GM21360 (cell line): ENCODE results near the gene HIF1AN.

Experiments used
- ATAC-seq: cut with Tn5 transposase; IDR thresholded peaks from one replicate; pipeline ENCODE4 v1.9.1; 2021; ENCODE audit warnings: mild to moderate bottlenecking, moderate library complexity; ENCODE audit not compliant: unreplicated experiment

Gene HIF1AN

DNA sequence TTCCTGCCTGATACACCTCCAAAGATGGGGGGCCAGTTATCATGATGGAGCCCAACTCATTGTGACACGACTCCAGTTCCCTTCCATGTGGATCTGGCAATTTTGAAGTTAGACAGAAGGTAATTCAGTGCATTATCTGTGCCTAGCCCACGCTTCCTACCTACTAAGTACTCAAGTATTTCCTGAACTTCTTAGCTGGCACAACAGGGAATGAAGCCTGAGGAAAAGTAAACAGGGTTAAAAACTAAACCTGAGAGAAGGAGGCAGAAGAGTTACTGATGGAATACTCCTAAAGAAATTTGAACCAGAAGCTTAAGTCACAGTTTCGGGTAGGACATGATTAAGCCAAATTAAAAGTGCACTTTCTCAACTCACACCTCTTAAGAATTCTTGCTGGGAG, 14.9 kb upstream of the HIF1AN start:
- no peak for ATAC-seq

DNA sequence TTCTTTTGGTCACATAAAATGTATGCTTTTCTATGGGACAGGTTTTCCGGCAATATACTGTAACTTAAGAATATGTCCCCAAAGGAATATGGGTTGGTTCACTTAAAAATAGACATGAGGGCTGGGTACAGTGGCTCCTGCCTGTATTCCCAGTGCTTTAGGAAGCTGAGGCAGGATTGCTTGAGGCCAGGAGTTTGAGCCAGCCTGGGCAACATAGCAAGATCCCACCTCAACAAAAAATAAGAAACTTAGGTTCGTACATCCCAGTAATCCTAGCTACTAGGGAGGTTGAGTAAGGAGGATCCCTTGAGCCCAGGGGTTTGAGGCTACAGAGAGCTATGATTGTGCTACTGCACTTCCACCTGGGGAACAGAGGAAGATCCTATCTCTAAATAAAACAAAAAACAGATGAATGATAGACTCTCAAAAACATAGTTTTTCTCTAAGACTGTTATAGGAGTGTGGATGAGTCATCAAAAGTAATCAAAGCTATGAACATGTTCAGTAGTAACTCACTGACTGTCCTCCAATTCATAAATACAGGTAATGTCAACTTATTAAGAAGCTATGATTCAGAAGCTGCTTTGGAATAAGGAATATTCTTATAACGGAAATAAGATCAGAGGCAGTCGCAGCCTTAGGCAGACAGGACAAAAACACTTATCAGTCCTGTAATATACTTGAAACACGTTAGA, 13.5 kb upstream of the HIF1AN start:
- no peak for ATAC-seq

DNA sequence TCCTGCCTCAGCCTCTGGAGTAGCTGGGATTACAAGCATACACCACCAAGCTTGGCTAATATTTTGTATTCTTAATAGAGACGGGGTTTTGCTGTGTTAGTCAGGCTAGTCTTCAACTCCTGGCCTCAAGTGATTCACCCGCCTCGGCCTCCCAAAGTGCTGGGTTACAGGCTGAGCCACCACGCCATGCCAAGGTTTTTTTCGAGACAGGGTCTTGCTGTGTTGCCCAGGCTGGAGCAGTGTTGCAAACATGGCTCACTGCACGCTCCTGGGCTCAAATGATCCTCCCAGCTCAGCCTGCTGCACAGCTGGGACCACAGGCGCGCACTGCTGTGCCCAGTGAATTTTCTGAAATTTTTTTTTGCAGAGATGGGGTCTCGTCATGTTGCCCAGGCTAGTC, 12.8 kb upstream of the HIF1AN start:
- no peak for ATAC-seq

DNA sequence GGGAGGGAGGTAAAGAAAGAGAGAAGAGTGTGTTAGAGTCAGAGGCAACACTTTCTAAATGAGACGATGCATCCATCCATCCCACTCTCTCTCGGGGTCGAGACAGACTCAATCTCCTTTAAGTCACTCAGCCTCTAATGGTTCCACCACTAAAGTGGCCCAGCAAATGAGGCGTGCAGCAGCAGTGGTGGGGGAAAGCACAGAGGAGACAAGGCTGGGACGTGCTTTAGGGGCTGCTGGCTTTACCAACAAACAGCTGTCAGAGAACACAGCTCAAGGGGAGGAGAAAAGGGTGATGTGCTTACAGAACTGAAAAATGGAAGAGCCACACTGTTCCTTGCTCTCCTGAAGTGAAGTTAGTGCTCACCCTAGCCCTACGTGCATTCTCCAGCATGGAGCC, 11.5 kb upstream of the HIF1AN start:
- no peak for ATAC-seq

DNA sequence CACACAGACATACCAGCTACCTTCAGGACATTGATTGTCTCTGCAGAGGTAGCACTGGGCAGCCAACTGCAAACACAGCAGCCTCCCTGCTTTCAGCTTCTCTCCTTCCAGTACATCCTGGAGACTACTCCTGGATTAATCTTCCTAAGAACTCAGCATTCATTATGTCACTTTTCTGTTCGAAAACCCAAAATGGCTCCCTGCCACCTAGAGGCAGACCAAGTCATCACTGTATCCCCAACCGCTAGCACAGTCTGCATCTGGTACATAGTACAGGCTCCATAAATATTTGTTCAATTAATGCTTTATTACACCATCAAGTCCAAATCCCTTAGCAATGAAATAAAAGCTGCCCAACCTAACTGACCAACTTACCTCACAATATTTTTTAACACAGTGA, 11.1 kb upstream of the HIF1AN start:
- ATAC-seq: no peak

DNA sequence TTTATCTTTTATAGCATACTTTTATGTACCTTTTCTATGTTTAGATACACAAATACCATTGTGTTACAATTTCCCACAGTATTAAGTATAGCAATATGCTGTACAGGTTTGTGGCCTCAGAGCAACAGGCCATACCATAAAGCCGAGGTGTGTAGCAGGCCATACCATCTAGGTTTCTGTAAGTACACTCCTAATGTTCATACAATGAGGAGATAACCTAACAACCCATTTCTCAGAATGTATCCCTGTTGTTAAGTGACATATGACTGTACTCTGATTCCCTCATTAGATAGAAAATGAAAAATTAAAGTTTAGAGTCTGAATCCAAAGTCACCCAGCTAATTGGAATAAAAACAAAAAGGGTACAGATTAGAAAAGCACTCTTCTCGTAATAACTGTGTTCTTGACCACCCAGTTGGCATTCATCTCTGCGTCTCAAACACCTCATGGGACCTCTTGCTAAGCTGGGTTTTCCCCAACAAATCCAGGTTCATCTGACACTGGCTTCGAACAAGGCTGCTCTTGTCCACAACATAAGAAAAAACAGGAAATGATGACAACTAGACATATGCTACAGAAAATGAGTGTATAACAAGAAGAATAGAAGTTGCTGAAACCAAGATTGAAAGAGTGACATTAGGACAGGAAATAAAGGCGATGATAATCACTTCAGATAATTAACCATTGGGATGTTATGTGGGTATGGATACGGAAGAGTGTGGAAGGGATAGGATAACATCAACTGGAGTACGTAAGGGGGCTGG, 7.4 kb upstream of the HIF1AN start:
- ATAC-seq: no peak

DNA sequence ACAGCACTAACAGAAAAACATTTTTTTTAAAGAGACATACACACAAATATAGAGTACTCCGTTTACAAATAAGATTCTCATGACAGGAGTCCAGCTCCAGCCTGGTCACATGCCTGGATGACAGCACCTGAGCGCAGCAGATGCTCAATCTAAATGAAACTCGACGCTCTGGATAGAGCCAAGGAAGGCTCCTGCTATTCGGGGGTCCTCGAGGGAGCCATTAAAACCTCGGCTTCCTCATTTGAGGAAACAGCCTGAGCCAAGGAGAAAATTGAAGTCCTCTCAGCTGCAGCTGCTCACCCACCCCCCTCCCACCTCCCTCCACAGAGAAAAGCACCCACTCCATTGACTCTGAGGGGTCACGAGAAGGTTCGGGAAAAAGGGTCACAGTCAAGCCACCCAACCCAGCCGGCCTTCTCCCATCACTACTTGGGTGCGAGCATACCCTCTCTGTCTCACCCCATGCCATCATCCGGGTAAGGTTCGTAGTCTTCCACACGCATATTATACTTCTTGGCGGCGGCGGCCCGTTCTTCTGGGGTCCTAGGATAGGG, 6.7 kb upstream of the HIF1AN start:
- no peak for ATAC-seq

DNA sequence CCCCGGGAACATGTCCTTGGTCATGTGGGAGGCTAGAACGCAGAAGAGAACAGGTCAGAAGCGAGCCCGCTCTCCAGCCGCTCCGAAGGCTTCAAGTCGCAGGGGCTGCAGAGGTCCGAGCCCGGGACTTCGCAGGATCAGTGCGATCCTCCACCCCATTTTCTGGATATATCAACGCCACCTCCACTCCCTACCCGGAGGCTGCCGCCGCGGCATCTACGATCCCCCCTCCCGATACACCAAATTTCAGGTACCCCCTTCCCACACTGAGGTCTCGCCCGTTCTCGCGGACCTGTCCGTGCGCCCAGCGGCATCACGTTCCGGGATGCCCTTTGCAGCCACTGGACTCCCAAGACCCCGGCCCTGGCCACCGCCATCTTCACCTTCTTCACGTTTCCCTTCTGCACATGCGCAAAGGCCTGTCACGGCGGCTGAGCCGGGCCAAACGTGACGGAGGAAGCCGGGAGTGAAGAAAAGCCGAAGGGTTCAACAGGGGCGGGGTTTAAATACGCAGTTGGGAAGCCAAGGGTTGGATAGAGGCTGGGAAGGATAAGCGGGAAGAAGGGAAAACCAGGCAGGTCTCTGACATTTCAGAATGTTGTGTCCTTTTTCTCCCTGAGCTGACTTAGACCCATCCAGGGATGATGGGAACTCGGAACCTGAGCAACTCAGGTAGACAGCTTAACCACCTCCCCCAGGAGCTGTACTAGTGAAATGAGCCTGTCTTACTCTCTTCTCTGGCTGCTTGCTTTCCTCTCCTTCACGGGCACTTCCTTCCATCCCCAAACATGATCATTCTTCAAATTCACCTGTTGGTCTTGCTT, 6.1 kb upstream of the HIF1AN start, which contains the start of gene NDUFB8:
Gene NDUFB8 (minus strand): TSS at position 397 of the 824 bp plus-strand sequence. CDS start 20 bp downstream, at position 377.
- ATAC-seq: no peak

DNA sequence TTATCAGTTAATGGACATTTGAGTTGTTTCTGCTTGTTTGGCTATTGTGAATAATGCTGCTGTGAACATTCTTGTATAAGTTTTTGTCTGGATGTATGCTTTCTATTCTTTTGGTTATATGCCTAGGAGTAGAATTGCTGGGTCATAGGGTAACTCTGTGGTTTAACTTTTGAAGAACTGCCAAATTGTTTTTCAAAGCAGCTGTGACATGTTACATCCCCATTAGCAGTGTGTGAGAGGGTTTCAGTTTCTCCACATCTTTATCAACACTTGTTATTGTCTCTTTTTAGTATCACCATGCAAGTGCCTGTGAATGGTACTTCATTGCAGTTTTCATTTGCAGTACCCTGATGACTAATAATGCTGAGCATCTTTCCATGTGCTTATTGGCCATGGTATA, 4.0 kb upstream of the HIF1AN start:
- no peak for ATAC-seq

DNA sequence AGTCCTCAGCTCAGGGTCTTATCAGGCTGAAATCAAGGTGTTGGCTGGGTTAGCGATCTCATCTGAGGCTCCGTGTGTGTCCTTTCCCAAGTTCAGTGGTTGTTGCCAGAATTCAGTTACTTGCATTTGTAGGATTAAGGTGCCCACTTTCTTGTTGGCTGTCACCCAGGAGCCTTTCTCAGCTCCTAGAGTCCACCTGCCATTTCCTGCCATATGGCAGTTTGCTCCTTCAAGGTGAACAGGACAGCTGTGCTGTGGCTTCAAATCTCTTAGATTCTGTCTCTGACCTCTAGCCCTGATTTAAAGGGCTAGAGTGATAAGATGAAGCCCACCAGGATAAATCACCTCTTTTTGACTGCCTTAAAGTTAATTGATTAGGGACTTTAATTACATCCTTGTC, 1.0 kb upstream of the HIF1AN start:
- ATAC-seq: no peak

DNA sequence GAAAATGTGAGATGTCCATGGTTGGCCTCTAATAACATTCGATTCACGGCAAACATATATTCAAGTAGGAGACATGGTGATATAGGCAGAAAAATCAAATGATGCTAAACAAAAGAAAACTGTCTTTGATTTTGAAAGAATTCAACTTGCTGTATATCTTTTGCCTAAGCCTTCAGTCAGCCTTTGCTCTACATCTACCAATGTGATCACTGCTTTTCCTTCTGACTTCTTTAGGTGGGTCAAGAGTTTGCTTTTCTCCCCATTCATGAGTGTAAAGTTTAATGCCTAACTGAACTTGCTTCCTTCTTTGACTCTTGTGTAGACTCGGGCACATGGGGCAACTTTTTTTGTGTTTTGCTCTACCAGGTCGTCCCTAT, 417 bp upstream of the HIF1AN start:
- ATAC-seq: no peak

DNA sequence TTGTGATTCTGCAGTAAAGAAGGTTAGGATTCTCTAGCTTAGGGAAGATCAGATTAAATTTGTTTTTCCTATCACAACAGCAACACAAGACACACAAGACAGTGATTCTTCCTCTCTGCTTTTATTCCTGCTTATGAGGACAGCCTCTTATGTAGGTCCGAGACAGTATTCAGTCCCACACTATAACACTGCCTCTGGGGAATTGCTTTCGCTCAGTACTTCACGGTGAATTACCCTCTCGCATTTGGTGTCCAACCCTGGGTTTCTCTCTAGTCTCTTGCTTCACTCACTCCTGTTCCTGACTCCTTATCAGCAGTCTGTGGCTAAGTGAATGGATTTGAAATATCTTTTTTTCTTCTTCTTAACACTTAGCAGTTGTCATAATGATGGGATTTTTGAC, 1.7 kb downstream of the HIF1AN start:
- no peak for ATAC-seq

DNA sequence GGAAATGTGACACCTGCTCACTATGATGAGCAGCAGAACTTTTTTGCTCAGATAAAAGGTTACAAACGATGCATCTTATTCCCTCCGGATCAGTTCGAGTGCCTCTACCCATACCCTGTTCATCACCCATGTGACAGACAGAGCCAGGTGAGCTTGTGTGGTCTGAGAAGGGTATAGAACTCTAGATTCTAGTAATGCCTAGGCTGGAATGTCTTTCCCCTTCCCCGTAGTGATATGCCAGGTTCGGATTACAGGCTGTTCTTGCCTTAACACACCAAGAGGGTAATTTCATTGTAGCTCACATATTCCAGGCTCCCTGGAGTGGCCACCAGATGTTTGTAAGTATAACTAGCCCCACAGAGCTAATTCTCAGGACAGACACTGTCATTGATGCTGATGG, 9.2 kb downstream of the HIF1AN start:
- no peak for ATAC-seq

DNA sequence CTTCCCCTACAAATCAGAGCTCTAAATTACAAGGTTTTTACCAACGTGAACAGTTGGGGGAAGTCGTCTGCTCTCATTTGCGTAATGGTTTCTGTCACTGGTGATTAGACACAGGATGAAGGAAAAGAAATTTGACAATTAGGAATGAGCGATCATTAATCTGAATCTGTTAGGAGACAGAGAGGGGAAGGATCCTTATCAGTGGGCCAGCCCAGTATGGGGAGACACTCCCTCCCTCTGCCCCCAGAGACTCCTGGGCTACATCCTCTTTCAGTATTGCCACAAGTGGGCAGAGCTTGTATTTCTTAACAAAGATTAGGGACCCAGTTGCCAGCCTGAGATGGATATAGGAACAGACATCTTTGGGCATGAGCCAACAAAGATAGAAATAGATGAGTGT, 15.5 kb downstream of the HIF1AN start:
- ATAC-seq: no peak

DNA sequence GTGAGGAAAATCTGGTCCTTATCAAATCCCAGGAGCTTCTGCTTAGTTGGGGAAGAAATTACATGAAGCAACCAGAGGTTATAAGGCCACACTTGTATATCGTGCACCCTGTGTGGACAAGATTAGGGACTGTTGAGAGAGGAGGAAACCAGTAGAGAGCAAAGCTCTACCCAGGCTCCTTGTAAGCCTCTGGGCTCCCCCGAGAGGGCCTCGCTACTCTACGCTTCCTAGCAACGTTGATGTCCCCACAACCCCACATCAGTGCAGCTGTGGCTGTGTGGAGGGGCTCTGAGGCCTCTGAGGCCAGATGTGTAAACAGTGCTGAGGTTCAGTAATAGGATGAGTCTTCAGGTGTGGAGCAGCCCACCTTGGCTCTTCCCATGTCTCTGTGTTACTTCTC, 16.0 kb downstream of the HIF1AN start:
- ATAC-seq: no peak

DNA sequence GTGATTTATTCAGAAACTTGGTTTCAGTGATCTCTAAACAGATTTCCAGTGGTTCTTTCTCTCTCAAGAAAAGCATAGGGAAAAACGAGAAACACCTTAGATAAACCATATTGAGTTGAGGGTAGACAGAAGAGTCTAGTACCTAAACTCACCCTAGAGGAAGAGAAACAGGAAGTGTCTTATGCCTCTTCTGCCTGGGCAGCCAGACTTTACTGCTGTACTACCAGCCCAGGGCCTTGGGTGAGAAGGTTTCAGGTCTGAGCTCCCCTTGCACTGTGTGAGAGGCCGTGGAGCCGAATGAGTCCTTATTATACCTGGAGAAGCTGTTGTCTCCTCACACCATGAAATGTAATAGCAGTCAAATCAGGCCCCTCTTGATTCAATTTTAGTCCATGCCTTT, 18.2 kb downstream of the HIF1AN start:
- ATAC-seq: no peak

DNA sequence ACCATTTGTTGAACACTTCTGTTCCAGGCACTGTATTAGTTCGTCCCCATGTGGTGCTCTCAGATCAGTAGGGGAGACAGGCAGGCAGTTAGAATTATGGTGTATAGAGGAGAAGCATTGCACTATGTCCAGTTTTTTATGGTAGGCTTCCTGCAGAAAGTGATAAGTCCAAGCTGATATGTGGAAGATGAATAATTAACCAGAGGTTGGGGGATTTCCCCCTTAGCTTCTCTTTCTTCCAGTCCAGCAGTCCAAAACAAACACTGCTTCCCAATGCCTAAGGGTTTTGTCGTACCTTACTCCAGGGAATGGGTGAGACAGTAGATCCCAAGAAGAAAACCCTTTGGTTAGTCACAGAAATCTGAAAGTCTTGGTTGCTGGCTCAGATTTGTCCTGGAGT, 19.2 kb downstream of the HIF1AN start:
- no peak for ATAC-seq

DNA sequence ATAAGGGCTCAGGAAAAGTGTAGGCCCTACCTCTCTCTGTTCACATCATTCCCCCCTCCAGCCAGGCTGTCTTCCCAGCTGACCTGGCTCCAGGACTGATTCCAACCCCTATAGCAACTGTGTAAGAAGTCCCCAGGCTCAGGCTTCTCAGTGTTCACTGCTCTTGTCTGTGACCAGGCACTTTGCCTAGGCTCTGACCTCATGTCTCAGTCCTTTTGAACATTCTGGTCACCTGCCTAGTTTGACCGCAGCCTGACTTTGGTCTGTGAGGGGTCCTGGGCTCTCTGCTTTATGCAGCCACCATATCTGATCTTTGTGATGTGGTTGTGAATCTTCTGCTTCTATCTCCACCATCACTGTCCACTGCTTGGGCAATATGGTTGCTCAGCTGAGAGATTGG, 24.5 kb downstream of the HIF1AN start:
- ATAC-seq: no peak

DNA sequence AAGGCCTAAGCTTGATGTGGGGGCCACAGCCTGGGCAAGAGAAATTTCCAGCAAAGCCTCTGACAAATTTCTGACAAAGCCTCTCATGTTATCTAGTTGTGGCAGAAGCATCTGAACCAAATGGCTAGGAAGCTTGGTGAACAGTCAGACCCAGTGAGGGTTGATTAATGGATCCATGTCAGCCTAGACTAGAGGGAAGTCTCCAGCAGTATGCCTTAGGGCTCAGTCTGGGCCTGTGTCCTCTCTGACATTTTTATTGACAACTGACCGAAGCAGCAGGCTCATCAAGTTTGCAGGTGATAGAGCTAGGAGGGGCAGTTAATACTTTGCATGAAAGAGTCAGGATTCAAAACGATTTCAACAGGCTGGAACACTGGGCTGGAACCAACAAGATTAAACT, 25.3 kb downstream of the HIF1AN start:
- ATAC-seq: no peak

DNA sequence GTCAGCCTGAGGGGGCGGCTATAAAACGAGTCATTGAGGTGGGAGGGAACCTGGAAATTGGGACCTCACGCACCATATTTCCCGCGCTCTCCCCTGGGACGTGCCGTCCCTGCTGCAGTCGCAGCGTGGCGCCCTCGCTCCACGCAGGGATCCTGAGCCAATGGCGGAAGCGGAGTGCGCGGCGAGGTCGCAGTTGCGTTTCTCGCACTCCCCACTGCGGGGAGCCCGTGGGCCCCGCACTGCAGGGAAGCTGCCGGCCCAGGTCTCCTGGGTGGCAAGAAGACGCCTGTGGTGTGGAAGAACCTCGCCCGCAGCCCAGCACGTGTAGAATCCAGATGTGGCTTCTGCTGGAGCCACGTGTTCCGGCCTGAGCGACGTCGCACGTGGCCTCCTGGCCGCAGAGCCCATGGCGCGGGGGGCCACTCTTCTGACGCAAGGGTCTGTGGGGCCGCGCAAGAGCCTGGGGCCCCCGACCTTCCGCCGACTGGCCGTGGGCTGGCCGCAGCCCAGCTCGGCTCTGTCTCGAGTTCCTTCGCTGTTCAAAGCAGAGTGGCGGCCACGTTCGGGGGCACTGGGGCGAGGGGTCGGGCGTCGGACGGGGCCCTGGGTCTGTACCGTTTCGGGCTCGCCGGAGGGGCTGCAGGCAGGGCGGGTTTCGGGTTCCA, 26.4 kb downstream of the HIF1AN start:
- ATAC-seq: peak; percentile 88
